ENCODE results near the gene PRPSAP1.

Gene PRPSAP1

DNA sequence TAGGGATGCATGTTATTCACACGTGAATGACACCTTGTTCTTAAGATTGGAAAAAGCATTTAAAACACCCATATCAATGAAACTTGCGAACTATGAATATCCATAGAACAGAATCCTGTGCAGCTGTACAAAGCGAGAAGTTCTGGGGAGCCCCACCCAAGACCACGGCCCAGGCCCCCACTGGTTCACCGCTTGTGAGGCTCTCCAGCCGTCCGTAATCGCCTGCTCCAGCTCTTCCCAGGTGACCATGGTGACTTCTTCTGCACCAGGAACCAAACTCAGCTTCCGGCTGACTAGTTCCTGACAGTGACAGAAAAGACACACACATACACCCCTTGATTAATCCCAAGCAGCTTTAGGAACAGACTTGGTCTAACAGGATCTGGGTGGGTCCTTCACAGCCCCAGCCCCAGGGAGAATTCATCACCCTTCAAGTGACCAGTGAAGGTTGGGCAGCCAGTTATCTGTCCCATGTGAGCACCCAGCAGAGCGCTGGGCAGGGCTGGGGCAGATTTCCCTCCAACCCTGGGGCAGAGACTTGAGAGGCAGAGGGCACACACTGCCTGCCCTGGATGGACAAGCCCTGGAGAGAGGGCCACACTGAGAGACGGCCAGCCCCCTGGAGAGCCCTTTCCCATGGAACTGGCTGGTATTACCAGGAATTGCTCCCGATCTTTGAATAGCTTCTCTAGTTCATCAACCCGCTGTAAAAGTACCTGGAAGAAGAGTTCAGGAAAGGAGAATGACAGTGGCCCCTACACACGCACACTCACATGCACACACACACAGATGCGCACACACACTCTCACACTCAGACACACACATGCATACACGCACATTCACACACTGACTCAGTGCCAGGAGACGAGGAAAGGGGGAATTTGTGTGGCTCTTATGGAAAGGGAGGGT lies 49.2 kb downstream of the PRPSAP1 start:
- TF ChIP-seq GATA3 (IDR thresholded peaks at IDR 0.05; ENCODE audit: low read depth, low read length): no peak
- TF ChIP-seq GATA2 (IDR thresholded peaks at IDR 0.05; ENCODE audit: low read depth, low read length): no peak

DNA sequence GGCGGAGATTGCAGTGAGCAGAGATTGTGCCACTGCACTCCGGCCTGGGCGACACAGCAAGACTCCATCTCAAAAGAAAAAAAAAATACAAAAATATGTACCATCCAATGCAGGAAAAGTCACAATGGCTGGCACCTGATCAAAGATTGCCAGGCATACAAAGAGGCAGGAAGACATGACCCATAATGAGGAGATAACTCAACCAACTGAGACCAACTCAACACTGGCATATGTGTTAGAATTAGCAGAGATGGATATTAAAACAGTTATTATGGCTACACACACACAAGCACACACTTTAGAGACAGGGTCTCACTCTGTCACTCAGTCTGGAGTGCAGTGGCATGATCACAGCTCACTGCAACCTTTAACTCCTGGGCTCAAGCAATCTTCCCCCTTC lies 56.3 kb downstream of the PRPSAP1 start:
- TF ChIP-seq GATA2 (IDR thresholded peaks at IDR 0.05; ENCODE audit: low read depth, low read length): no peak
- TF ChIP-seq GATA3 (IDR thresholded peaks at IDR 0.05; ENCODE audit: low read depth, low read length): no peak

DNA sequence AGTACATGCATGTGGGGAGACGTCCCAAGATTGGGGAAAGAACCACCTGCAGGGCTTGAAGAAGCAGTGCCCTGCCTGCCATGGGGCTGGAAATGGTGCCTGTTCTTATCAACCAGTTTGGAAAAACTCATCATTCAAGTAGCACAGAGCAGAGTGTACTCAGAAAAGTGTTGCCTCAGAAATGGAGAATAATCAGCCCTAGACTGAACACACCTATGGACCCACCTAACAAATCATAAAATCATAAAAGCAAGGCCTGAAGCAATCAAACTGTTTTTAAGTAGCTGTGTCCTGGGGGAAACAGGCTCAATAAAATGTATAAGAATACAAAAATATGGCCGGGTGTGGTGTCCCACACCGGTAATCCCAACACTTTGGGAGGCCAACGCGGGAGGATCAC lies 56.8 kb downstream of the PRPSAP1 start:
- TF ChIP-seq GATA2 (IDR thresholded peaks at IDR 0.05; ENCODE audit: low read depth, low read length) (no peak), GATA3 (IDR thresholded peaks at IDR 0.05; ENCODE audit: low read depth, low read length) (no peak)

DNA sequence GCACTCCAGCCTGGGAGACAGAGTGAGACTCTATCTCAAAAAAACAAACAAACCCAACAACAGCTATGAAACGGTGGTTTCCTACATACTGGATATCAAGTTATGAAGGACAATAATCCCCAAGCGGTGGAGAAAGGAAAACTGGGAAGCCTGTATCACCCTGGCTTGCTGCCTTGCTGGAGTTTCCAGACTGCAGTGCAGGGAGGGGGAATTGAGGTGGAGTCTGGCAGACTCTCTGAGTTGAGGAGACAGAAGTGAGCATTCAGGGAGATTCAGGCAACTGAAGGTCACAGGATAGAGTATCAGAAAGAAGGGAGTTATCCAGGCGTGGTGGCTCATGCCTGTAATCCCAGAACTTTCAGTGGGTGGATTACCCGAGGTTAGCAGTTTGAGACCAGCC lies 57.5 kb downstream of the PRPSAP1 start:
- no peak for TF ChIP-seq GATA2 (IDR thresholded peaks at IDR 0.05; ENCODE audit: low read depth, low read length)
- TF ChIP-seq GATA3 (IDR thresholded peaks at IDR 0.05; ENCODE audit: low read depth, low read length): no peak

DNA sequence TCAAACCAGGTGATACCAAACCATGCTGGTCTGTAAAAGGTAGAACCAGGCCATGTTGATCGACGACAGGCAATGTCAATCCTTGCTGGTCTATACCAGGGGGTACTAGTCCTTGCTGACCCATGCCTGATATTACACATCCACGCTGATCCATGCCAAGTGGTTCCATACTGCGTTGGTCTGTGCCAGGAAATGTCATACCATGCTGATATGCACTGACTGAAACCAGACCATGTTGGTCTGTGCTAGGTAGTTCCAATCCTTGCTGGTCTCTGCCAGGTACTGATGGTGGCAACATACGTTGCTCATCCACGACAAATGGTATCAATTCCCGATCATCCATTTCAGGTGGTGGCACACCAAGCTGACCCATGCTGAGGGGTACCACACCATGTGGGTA lies 60.6 kb downstream of the PRPSAP1 start:
- TF ChIP-seq GATA3 (IDR thresholded peaks at IDR 0.05; ENCODE audit: low read depth, low read length): no peak
- no peak for TF ChIP-seq GATA2 (IDR thresholded peaks at IDR 0.05; ENCODE audit: low read depth, low read length)

DNA sequence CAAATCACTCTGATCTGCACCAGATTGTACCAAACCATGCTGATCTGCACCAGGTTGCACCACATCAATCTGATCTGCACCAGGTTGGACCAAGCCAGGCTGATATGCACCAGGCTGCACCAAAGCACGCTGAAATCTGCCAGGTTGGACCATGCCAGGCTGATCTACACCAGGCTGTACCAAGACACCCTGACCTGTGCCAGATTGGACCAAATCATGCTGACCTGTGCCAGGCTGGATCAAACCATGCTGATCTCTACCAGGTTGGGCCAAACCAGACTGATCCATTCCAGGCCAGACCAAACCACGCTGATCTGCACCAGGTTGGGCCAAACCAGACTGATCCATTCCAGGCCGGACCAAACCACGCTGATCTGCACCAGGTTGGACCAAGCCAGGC lies 61.1 kb downstream of the PRPSAP1 start:
- TF ChIP-seq GATA3 (IDR thresholded peaks at IDR 0.05; ENCODE audit: low read depth, low read length) (no peak), GATA2 (IDR thresholded peaks at IDR 0.05; ENCODE audit: low read depth, low read length) (no peak)

DNA sequence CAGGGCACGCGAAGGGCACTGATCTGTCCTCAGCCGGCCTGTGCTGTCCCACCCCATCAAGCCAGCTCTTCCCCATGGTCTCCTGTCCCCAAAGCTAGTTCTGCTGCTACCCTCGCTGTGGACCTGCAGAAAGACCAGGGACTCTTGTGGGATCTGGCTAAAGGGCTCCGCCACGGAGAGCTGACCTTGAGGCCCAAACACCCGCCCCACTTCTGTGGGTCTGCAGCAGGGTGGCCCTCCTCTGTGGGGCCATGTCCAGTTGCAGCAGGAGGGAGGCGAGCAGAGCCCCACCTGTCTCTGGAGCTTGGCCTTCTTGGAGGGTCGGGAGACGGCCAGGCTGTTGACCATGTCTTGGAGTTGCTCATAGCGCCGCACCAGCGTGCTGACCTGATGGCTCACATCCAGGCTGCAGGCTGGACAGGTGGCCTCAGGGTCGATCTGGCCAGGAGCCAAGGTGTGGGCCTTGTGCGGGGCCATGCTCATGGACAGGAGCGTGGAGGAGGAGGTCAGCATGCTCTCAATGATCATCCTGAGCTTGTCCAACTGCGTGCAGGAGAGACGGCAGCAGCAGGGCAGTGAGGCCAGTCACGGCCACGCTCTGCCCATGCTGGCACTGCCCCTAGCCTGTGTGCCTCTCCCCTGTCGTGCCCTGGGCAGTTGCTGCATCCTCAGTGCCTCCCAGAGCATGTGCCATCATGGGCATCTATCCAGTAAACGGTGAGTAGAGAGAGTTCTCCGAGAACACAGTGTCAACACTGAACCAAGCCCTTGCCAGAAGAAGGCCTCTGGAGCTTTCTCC lies 71.9 kb downstream of the PRPSAP1 start:
- TF ChIP-seq GATA3 (IDR thresholded peaks at IDR 0.05; ENCODE audit: low read depth, low read length) (no peak), GATA2 (IDR thresholded peaks at IDR 0.05; ENCODE audit: low read depth, low read length) (no peak)

DNA sequence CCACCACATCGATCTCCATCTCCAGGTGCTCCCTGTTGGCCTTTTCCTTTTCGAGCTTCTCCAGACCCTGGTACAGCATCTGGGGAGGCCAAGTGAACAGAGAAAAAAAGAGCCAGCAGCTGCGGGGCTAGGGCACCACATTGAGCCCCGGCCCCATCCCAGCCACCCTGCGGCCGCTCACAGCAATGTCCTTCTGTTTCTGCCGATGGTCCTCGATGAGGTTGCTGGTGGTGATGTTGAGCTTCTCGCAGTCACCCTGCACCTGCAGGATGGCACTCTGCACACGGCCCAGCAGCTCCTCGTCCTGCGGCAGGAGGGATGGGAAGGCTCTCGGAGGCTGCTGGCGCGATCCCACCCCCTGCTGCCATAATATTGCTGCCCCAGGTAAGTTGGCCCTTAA lies 73.1 kb downstream of the PRPSAP1 start:
- TF ChIP-seq GATA3 (IDR thresholded peaks at IDR 0.05; ENCODE audit: low read depth, low read length) (no peak), GATA2 (IDR thresholded peaks at IDR 0.05; ENCODE audit: low read depth, low read length) (no peak)

DNA sequence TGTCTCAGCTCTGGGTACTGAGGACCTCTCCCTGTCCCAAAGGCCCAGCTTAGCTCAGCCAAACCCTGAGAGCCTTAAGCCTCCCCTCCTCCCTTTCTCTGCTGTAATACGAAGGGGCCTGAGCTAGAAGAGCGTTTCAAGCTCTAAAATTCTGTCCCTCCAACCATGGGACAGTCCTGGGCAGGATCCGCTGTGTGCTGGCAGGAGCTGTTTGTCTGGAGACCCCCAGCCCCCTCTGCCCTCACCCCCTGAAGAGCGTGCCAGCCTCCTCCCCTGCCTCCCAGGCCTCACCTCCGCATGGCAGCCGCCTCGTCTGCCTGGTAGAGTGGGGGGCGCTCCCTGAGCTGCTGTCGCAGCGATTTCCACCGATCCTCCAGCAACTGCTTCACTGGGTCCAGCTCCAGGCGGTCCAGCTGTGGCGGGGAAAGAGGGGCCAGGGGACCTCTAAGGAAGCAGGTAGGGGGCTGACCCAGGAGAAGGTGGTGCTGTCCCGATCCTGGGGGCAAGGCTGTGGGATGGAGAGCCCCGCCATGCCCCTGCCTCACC lies 73.9 kb downstream of the PRPSAP1 start:
- no peak for TF ChIP-seq GATA3 (IDR thresholded peaks at IDR 0.05; ENCODE audit: low read depth, low read length)
- no peak for TF ChIP-seq GATA2 (IDR thresholded peaks at IDR 0.05; ENCODE audit: low read depth, low read length)

DNA sequence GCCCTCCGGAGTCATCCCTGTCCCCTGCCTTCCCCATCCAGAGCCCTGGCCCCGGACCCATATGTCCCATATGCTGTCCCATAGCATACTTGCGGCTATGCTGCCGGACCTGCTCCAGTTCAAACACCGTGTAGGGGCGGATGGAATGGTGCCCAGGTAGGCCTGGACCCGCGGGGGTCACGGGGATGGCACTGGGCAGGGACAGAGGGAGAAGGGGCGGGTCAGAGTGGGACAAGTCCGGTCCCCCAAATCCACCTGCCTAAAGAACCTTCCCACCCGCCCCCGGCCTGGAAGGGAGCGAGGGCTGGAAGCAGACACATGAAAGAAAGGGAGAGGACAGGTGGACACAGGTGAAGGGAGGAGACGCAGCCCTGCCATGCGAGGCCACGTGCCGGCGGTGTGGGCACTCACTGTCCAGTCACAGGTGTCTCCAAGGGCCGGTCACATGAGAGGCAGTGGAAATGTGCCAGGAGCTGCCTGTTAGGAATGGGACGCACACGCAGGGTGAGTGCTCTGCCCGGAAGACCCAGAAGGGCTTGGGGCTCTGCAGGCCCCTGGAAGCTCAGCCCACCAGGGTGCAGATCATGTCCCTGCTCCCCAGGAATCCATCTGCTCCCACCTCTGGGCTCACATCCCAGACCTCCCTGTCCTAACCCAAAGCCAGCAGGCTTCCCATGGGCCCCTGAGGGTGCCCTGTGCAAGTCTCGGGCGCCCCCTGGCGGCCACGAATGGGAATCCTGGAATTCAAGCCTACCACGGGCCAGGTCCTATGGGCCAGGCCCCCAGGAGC lies 74.6 kb downstream of the PRPSAP1 start:
- no peak for TF ChIP-seq GATA3 (IDR thresholded peaks at IDR 0.05; ENCODE audit: low read depth, low read length)
- TF ChIP-seq GATA2 (IDR thresholded peaks at IDR 0.05; ENCODE audit: low read depth, low read length): no peak

DNA sequence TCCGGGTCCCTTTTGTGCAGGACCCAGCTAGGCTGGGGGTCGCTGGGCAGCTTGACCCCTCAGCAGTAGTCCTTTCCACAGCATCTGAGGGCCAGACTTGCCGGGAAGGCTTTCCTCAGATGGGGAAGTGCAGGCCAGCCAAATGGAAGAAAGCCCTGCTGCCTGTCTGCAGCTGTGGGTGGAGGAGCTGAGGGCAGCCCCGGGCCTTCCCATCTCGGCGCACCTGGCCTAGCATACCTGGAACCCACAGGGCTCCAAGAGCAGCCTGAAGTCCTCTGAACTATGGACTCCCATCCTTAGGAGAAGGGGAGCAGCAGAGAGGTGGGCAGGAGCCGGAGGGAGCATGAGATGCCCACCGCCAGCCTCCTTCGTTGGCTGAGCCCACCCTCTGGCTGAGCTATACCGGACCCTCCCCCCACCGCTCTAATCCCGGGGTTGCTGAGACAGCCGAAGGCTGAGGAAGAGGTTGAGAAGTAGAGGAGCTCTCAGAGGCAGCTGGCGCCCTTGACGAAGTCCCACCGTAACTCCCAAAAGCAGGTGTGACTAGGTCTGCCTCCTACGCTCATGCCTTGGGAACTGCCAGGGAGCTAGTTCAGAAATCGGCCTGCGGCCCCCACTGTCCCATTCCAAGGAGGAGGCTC lies 75.3 kb downstream of the PRPSAP1 start:
- TF ChIP-seq GATA2 (IDR thresholded peaks at IDR 0.05; ENCODE audit: low read depth, low read length): no peak
- TF ChIP-seq GATA3 (IDR thresholded peaks at IDR 0.05; ENCODE audit: low read depth, low read length): no peak

DNA sequence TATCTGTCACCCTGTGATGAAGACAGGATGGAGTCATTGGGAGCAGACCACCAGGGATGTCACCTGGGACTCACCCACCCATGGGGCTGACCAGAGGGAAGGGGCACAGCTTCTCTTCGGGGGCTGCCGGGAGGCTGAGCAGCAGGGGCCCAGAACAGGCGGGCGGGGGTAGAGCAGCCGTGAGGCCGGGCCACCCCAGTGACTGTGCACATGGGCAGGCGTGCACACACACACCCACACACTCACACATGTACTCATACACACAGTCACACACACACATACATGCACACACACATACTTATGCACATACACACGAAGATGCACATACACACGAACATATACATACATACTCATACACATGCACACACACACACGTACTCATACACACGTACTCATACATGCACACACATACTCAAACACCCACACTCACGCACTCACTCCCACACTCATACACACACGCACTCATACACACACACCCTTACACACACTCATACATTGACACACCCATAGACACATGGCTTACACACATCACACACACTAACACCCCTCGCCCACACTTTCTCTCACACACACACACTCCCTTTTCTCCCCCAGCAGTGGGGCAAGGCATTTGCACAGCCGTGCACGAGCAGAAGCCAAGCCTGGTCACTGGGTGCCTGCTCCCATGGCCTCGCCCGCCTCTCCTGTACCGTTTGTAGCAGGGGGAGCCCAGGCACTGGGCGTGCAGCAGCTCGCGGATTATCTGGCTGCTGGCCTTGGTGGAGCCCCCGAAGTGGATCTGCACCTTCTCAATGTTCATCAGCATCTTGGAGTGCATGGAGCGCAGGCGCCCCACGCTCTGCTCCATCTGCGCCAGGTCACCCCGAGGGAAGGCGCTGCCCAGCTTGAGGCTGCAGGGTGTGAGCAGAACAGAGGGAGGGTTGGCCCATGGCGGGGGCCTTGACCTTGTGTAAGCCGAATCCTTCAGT lies 76.1 kb downstream of the PRPSAP1 start:
- TF ChIP-seq GATA2 (IDR thresholded peaks at IDR 0.05; ENCODE audit: low read depth, low read length): no peak
- TF ChIP-seq GATA3 (IDR thresholded peaks at IDR 0.05; ENCODE audit: low read depth, low read length): no peak
